Keratinocyte (primary cell): ENCODE data around the gene PAPPA. TPM values are rescaled to one million over a fixed set of nuclear protein-coding genes. Genes with fewer than 3 reads are reported as not detected.

Source experiments
- DNase-seq: peaks from one replicate; pipeline ENCODE4 v3.0.0-alpha.2; 2011; ENCODE audit warnings: low read depth, missing footprints, low spot score
- FAIRE-seq: peaks from 2 replicates; lab custom pipeline; 2011; peaks lifted over from hg19 to GRCh38; lab: Jason Lieb, UNC
- H2AFZ ChIP-seq: 2 replicates; pipeline ENCODE4 v1.6.0; 2012; ENCODE audit warnings: low read length, control low read depth, inconsistent platforms; ENCODE audit not compliant: control insufficient read depth
- H3K27ac ChIP-seq: 2 replicates; pipeline ENCODE4 v1.5.1; 2011; ENCODE audit warnings: low read length; ENCODE audit not compliant: control insufficient read depth, insufficient read depth
- H3K27me3 ChIP-seq: 3 replicates; pipeline ENCODE4 v1.6.0; 2011; ENCODE audit warnings: low read length; ENCODE audit not compliant: control insufficient read depth, insufficient read depth; ENCODE audit errors: extremely low read depth
- H3K36me3 ChIP-seq, 2 experiments: 2 replicates in 1 of 2; 3 replicates in 1 of 2; pipeline ENCODE4 v1.5.1; 2011; ENCODE audit warnings: low read length in 2 of 2, mild to moderate bottlenecking in 1 of 2; ENCODE audit not compliant: control insufficient read depth in 2 of 2, insufficient read depth in 2 of 2; ENCODE audit errors: extremely low read depth in 1 of 2
- H3K4me1 ChIP-seq: 3 replicates; pipeline ENCODE4 v1.5.1; 2011; ENCODE audit warnings: low read length; ENCODE audit not compliant: control insufficient read depth, insufficient read depth; ENCODE audit errors: extremely low read depth
- H3K4me2 ChIP-seq: 3 replicates; pipeline ENCODE4 v1.6.0; 2011; ENCODE audit warnings: low read depth, low read length; ENCODE audit not compliant: control insufficient read depth, insufficient read depth; ENCODE audit errors: extremely low read depth
- H3K4me3 ChIP-seq, 3 experiments: fragments of 200-600 bp in 1 of 3; sonication (generic) in 1 of 3; 2 replicates in 2 of 3; 3 replicates in 1 of 3; pipeline ENCODE4 v1.5.1; 2011 to 2016; ENCODE audit warnings: low read length in 3 of 3, mild to moderate bottlenecking in 3 of 3, control low read depth in 2 of 3, inconsistent platforms in 1 of 3, low read depth in 1 of 3, mixed read lengths in 1 of 3, mixed run types in 1 of 3, moderate library complexity in 1 of 3; ENCODE audit not compliant: control insufficient read depth in 2 of 3, insufficient read depth in 2 of 3; ENCODE audit errors: extremely low read depth in 1 of 3
- H3K79me2 ChIP-seq: 2 replicates; pipeline ENCODE4 v1.6.0; 2012; ENCODE audit warnings: low read length; ENCODE audit not compliant: control insufficient read depth, insufficient read depth
- H3K9ac ChIP-seq: 3 replicates; pipeline ENCODE4 v1.6.0; 2011; ENCODE audit warnings: low read length; ENCODE audit not compliant: control insufficient read depth, insufficient read depth; ENCODE audit errors: extremely low read depth
- H3K9me1 ChIP-seq: 3 replicates; pipeline ENCODE4 v1.6.0; 2011; ENCODE audit warnings: low read length; ENCODE audit not compliant: control insufficient read depth, insufficient read depth; ENCODE audit errors: extremely low read depth
- H3K9me3 ChIP-seq: 2 replicates; pipeline ENCODE4 v1.5.1; 2012; ENCODE audit warnings: low read depth, low read length; ENCODE audit not compliant: control insufficient read depth
- H4K20me1 ChIP-seq: 3 replicates; pipeline ENCODE4 v1.6.0; 2011; ENCODE audit warnings: low read length; ENCODE audit not compliant: control insufficient read depth, insufficient read depth; ENCODE audit errors: extremely low read depth
- EZH2 ChIP-seq: IDR thresholded peaks from one replicate; pipeline ENCODE4 v1.6.1; 2012; ENCODE audit warnings: inconsistent platforms, mild to moderate bottlenecking, low read length, moderate library complexity
- dilution Hi-C: fragments of 300-500 bp; cut with MboI; formaldehyde crosslinking; loops from one replicate; pipeline ENCODE4 v1.7.0; 2020; ENCODE audit warnings: low sequenced_read_pairs; ENCODE audit not compliant: extremely low pct_ligation_motif_present
- polyA plus RNA-seq, 5 experiments: library from polyadenylated mRNA; depleted of rRNA in 3 of 5; stranded (reverse) in 3 of 5; stranded (forward) in 1 of 5; unstranded in 1 of 5; fragments of >200 nt; gene quantifications; 1 replicate in 1 of 5; 2 replicates in 3 of 5; 3 replicates in 1 of 5; pipeline versions ENCODE4 v1.2.1 to v1.2.3, GENCODE V29; 2011 to 2012; ENCODE audit warnings: missing spikeins in 2 of 5, low read depth in 1 of 5, low replicate concordance in 1 of 5
- TF ChIP-seq, protein P1 (sequence below), 3 experiments: IDR thresholded peaks in 1 of 3; conservative IDR thresholded peaks in 1 of 3; optimal IDR thresholded peaks in 1 of 3; 2 replicates in 2 of 3; 3 replicates in 1 of 3; pipeline versions ENCODE3 to v1.5.1; 2011; ENCODE audit warnings: low read length in 3 of 3, mild to moderate bottlenecking in 3 of 3, moderate library complexity in 2 of 3, control low read depth in 1 of 3, inconsistent platforms in 1 of 3; ENCODE audit not compliant: insufficient read depth in 2 of 3; ENCODE audit errors: extremely low read depth in 1 of 3

Gene PAPPA
- polyA plus RNA-seq, 1 donor (not counting 4 experiments of a cell fraction or from before 2014, with no cell fraction given), result 0.77 TPM

DNA sequence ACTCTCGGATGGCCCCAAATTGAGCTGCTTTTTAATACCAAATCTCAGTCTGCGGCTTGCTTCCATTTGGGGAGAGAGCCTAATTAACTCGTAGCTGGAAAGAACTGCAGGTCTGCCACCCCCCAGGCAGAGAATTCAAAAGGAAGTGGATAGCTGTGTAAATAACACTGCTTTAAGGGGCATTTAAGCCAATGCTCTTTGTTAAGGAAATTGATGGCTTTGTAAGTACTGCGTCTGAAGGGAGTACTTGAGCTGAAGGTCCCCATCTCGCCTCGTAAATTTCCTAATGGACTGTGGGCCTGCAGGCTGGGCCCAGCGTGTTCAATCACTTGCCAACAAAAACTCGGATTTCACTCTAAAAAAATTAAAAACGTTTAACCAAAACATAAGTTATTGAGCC, 132.7 kb downstream of the PAPPA start:
- dilution Hi-C loops, result no loop called here
- FAIRE-seq, result no peak

DNA sequence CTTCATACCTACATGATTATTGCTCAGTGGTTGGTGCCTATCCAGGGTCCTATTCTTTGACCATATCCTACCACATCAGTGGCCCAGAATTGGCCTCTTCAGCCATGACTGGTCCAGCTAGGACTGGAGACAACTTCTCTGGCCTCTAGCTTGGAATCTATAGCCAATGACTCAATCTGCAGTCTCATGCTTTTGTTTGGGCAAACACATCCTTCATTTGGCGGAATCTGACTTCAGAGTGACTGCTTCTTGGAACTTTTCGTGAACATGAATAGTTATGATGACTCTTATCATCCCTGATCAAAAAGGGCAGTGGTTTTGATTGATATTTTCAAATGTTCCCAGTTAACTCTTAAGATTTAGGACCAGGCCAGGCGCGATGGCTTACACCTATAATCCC, 134.1 kb downstream of the PAPPA start:
- H3K9me3 ChIP-seq, result no peaks in the 10 kb centered on the region
- no peak for DNase-seq
- H3K79me2 ChIP-seq, result no peaks in the 10 kb centered on the region
- dilution Hi-C loops, result no loop called here
- H4K20me1 ChIP-seq, result no peaks in the 10 kb centered on the region
- H3K9ac ChIP-seq, result no peak overlapping the region
- no peaks in the 10 kb centered on the region for H3K4me1 ChIP-seq
- H3K4me2 ChIP-seq, result no peak overlapping the region
- H3K4me3 ChIP-seq, result no peak overlapping the region
- H3K27me3 ChIP-seq, result peaks cover 3% of the 10 kb centered on the region
- H3K27ac ChIP-seq, result no peak overlapping the region
- no peaks in the 10 kb centered on the region for H3K36me3 ChIP-seq
- FAIRE-seq, result no peak
- no peaks in the 10 kb centered on the region for H3K9me1 ChIP-seq
- no peak overlapping the region for H2AFZ ChIP-seq
- TF ChIP-seq, protein P1, sequence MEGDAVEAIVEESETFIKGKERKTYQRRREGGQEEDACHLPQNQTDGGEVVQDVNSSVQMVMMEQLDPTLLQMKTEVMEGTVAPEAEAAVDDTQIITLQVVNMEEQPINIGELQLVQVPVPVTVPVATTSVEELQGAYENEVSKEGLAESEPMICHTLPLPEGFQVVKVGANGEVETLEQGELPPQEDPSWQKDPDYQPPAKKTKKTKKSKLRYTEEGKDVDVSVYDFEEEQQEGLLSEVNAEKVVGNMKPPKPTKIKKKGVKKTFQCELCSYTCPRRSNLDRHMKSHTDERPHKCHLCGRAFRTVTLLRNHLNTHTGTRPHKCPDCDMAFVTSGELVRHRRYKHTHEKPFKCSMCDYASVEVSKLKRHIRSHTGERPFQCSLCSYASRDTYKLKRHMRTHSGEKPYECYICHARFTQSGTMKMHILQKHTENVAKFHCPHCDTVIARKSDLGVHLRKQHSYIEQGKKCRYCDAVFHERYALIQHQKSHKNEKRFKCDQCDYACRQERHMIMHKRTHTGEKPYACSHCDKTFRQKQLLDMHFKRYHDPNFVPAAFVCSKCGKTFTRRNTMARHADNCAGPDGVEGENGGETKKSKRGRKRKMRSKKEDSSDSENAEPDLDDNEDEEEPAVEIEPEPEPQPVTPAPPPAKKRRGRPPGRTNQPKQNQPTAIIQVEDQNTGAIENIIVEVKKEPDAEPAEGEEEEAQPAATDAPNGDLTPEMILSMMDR (optimal IDR thresholded peaks at IDR 0.05 in 1 of 3, IDR thresholded peaks at IDR 0.05 in 1 of 3, conservative IDR thresholded peaks at IDR 0.05 in 1 of 3; ENCODE audit: extremely low read depth in 1 of 3, insufficient read depth in 2 of 3, low read length in 3 of 3), result no peak
- TF ChIP-seq EZH2, result no peak

More for the DNA sequence above, 132.7 kb downstream of the PAPPA start:
- H3K79me2 ChIP-seq, result no peaks in the 10 kb centered on the region
- H3K4me3 ChIP-seq, result no peak overlapping the region
- TF ChIP-seq, protein P1 (optimal IDR thresholded peaks at IDR 0.05 in 1 of 3, IDR thresholded peaks at IDR 0.05 in 1 of 3, conservative IDR thresholded peaks at IDR 0.05 in 1 of 3; ENCODE audit: extremely low read depth in 1 of 3, insufficient read depth in 2 of 3, low read length in 3 of 3), result no peak
- no peak for TF ChIP-seq EZH2
- H3K27ac ChIP-seq, result no peak overlapping the region
- H3K4me2 ChIP-seq, result no peak overlapping the region
- H3K4me1 ChIP-seq, result no peaks in the 10 kb centered on the region
- no peak for DNase-seq
- peaks cover 3% of the 10 kb centered on the region for H3K27me3 ChIP-seq
- H2AFZ ChIP-seq, result no peak overlapping the region
- H3K36me3 ChIP-seq, result no peaks in the 10 kb centered on the region
- no peak overlapping the region for H3K9ac ChIP-seq
- no peaks in the 10 kb centered on the region for H4K20me1 ChIP-seq
- no peaks in the 10 kb centered on the region for H3K9me1 ChIP-seq
- no peaks in the 10 kb centered on the region for H3K9me3 ChIP-seq
